ENCODE results near the gene TRHDE.

DNA sequence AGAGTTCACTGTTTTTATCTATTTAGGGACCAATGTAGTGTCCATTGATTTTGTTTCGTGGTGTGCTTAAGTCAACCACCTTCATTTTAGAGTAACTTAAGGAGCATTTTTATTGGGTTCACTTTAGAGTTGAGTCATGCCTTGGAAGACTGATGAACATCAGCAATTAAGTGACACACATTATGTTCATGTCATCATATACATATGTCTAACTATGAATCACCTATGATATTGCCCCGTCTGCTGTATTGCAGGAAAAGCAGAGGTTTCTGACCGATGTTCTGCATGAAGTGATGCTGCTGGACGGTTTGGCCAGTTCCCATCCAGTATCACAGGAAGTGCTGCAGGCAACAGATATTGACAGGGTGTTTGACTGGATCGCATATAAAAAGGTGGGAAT lies 227.1 kb downstream of the TRHDE start:
- TF ChIP-seq, protein P1, sequence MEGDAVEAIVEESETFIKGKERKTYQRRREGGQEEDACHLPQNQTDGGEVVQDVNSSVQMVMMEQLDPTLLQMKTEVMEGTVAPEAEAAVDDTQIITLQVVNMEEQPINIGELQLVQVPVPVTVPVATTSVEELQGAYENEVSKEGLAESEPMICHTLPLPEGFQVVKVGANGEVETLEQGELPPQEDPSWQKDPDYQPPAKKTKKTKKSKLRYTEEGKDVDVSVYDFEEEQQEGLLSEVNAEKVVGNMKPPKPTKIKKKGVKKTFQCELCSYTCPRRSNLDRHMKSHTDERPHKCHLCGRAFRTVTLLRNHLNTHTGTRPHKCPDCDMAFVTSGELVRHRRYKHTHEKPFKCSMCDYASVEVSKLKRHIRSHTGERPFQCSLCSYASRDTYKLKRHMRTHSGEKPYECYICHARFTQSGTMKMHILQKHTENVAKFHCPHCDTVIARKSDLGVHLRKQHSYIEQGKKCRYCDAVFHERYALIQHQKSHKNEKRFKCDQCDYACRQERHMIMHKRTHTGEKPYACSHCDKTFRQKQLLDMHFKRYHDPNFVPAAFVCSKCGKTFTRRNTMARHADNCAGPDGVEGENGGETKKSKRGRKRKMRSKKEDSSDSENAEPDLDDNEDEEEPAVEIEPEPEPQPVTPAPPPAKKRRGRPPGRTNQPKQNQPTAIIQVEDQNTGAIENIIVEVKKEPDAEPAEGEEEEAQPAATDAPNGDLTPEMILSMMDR (IDR thresholded peaks at IDR 0.05) = no peak
- TF ChIP-seq POLR2A (IDR thresholded peaks at IDR 0.05) = no peak
